GM19397 (cell line): ENCODE data around the gene IL1RAPL2.

ENCODE experiments used
- ATAC-seq: cut with Tn5 transposase; IDR thresholded peaks from one replicate; pipeline ENCODE4 v1.9.1; 2021; ENCODE audit warnings: mild to moderate bottlenecking, moderate library complexity; ENCODE audit not compliant: unreplicated experiment

Gene IL1RAPL2

DNA sequence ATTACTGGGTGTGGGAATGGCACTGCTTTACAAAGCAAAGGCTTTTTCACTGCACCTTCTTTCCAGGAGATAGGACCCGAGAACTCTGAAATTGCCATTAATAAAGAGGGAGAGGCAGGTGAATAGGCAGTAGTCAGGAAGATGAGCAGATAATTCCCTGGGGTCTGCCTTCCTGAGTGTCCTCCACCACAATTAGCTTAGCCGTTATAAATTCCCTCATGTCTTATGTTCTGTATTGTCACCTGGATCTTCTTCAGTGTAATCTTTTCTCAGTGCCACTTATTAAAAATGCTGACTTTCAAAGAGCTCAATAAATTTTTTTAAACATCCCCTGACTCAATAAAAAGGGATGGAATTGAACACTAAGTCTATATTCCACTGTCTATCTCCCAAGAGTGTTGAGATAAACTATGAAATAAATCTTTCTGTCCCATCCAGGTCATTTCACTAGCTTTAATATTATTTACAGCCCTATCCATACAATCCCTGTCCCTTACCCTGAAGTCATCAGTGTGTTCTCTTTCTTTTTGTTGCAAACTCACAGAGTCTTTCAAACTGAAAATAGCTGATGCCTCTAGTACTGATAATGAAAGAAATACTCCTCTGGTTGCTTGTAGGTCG is 984.2 kb downstream of the IL1RAPL2 start:
- no peak for ATAC-seq

DNA sequence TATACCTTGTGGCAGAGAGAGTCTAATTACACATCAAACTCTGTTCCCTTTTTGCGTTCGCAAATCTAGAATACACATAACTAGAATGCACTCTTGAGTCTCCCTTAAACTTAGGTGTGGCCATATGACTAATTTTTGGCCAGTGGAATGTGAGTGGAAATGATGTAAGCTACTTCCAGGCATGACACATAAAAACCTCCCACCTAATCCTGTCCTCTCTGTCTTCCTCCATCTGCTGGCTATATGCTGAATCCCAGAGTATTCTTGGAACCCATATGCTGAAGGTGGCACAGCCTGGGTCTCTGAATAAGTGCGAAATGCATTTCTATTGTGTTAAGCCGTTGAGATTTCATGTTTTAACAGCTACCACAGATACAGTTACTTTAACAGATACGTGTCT is 986.4 kb downstream of the IL1RAPL2 start:
- ATAC-seq = no peak

DNA sequence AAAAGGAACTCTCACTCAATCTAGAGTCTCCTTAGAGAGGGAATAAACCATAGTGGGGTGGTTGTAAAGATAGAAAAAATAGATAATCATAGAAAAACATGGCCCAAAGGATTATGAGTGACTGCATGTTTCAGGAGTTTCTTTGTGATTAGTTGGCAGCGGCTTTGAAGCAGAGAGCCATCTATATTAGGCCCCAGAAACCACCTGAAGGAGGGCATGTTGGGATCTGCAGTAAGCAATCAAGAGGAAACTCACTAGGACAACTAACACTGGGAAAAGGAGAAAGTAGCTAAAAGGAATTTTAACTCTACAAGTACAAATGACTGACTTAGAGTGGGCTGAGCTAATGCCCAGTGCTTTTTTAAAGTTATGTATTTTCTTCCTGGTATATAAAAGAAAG is 987.1 kb downstream of the IL1RAPL2 start:
- no peak for ATAC-seq

DNA sequence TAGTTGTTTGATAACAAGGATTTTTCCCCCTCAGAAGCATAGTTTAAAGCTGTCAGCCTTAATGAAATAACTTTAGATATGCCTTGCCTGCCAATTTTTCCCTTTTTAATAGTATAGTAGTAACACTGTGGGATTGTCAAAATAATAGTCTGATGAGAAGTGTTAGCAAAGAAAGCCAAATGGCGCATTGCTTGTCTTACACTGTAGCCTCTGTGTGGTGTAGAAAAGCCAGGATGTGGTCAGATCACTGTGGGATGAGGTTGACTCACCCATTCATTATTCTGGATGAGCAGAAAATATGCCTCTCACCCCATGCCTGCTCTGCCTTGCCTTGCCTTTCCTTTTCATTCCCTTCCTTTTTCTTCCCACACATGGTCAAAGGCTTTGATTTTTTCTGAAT is 998.5 kb downstream of the IL1RAPL2 start:
- no peak for ATAC-seq

DNA sequence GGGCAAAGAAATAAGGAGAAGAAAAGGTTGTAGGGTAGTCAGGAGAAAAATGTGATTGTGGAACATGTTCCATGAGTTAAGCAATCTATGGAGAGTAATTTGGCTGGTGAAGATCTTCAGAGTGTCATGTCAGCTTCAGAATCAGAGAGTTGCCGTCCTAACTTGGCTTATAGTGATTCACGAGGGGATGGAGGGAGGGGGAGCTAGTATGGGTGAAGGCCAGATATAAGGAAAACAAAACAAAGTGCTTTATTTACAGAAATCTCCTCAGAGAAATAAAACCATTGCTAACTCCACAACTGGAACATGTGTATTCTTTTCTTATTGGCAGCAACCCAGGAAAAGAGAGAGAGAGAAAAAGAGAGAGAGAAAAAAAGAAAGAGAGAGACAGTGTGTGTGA is 999.9 kb downstream of the IL1RAPL2 start:
- ATAC-seq = no peak

DNA sequence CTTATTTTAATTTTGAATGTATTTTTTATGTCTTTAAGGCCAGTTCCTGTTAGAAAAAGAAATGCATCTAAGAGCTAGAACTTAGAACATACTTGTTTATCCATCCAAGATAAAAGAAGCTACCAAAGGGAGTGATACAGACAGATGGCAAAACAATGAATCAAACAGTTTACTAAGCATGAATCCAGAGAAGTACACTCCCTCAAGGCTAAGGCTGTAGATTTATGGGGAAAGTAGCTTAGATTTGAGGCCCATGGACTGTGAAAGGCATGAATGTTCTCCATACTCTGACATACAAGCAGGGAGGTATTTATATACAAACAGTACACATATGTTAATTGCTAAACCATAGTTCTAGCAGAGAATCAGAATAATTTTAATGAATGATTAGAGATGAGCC is 1001.1 kb downstream of the IL1RAPL2 start:
- ATAC-seq = no peak

DNA sequence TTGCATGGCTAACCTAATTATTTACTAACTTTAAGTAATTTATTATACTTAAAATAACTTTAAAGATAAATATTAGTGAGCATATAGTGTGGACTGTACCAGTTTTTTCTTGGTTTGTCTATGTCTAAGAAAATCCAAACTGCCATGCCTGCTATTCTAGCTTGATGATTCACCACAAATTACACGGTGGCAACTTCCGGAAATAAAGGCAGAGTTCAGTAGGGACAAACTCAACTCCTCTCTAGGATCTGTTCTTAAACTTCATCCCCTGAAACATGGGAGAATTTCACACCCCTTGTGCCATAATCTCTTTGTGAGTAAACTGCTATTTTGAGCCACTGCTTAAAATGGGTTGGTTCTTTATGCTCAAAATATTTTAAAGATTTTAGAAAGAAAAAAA is 1042.7 kb downstream of the IL1RAPL2 start:
- ATAC-seq = no peak

DNA sequence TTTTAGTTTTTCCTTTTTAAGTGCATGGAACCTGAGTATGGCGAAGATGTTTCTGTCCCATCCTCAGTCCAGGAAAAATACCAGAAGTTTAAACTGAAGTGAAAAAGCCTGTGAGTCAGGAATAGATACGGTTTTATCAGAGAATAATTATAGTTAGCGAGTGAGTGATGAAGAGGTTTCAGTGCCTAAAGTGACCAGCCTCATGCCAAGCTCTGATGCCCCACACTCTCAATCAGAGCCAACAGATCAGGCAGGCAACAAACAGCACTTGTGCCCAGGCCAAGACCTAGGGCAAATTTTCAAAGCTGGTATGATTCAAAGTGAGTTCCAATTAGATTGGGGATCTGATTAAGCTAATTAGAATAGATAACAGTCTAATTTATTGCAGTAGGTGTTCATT is 1043.5 kb downstream of the IL1RAPL2 start:
- ATAC-seq = no peak

DNA sequence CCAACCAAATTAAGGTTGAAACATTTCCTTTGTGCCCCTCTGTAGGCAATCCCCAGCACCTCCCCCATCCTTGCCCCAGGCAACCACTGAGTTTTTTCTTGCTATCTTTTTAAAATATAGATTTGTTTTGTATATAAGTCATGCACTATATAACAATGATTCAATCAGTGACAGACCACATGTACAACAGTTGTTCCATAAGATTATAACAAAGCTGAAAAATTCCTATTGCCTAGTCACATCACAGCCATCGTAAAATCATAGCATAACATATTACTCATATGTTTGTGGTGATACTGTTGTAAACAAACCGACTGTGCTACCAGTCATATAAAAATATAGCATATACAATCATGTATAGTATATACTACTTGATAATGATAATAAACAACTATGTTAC is 1044.4 kb downstream of the IL1RAPL2 start:
- no peak for ATAC-seq

DNA sequence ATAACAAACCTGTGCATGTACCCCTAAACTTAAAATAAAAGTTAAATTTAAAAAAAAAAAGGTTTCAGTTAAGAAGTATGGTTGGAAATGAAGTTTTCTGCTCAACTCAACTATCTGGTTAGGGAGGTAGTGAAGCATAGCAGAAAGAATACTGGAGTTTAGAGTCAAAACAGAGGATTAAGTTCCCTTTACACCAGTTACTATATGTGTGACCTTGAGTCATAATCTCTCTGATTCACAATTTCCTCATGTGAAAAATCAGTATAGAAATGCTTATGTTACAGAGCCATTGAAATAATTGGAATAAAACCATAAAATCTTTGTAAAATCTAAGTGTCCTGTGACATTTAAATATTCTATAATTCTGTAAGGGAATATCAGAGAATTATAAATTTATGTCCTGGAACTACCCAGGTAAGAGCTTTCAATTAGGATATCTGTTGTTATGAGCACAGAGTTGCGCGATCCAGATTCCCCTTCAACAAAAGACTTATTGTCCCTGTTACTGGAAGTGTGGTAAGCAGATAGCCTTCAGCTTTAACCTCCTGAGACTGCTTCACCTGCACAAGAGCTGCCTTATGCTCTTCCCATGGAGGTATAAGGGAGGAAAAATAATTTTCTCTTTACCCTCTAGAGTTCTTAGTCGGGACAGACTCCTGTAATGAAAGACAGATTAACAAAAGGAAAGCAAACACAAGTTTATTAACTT is 1052.5 kb downstream of the IL1RAPL2 start:
- no peak for ATAC-seq

DNA sequence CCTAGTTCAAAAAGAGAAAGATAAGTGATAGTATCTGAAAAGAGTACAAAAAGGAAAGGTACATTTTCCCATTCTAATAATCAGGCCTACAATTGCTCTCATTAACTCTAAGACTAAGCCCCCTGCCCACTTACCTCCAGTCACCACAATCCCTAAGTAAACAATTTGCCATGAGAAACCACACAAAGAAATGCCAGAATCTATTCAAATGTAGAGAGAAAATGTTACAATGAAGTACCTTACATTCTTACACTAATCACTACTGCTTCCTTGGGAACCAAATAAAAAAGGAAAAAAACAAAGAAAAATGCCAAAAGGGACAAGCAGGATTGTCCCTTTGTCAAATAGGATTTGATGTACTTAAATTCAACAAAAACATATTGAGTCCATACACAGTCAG is 1068.2 kb downstream of the IL1RAPL2 start:
- no peak for ATAC-seq

DNA sequence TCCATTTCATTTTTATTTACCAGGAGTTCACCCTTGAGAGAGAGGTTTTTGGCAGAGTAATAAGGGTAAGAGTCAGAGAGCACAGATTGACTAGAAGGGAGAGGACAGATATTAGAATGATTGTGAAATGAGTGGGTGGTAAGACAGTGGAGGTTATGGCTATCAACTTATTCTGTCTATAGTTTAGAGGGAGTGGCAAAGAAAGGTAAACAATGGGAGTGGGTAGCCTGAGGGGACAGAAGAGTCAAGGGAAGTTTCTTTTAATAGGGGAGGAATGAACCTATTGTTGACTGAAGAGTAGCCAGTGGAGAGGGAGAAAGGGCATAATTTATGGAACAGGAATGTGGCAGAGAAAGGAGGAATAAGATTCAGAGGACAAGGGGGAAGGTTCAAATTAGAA is 1069.8 kb downstream of the IL1RAPL2 start:
- no peak for ATAC-seq

DNA sequence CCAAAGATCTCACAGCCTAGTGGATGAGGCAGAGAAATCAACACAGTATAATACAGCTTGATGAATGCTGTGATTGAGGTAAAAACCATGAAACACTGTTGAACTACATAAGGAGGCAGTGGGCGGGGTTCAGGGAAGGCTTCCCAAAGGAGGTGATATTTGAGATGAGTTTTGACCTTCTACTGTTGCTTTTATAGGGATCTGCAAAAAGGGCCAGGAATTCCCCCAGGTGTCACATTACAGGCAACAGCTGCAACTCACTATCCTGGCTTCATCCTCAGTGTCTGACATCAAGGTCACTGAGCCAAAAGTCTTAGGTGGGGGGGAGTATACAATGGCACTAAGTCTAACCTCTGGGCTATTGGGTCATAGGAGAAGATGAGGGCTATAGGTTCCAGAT is 1070.7 kb downstream of the IL1RAPL2 start:
- ATAC-seq = no peak

DNA sequence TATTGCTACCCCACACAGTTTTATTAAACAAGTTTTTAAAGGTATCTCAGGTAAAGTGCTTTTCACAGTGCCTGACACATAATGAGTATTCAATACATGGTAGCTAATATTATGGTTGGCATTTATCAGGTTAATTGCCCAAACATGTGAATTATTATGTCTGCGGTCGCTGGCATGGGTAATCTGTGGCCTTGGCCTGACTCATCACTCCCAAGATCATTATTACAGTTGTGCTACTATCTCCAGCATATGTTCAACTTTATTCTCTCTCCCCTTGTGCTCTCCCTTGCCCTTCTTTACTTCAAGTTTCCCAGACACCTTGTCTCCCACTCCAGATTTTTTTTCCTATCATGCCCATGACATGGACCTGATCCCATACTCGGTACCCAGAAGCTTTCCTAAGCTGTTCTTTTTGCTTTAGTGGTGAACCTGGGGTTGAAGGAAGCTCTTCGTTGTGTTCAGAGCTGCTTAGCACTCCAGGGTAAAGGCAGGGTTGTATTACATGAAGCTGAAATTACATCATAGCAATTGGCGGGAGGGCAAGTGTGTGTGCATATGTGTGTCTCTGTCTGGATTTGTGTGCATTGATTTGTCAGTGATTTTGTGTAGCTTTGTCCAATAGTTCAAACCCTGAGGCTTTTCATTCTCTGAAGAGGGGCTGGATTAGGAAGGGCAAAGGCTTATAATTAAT is 1079.8 kb downstream of the IL1RAPL2 start:
- no peak for ATAC-seq

DNA sequence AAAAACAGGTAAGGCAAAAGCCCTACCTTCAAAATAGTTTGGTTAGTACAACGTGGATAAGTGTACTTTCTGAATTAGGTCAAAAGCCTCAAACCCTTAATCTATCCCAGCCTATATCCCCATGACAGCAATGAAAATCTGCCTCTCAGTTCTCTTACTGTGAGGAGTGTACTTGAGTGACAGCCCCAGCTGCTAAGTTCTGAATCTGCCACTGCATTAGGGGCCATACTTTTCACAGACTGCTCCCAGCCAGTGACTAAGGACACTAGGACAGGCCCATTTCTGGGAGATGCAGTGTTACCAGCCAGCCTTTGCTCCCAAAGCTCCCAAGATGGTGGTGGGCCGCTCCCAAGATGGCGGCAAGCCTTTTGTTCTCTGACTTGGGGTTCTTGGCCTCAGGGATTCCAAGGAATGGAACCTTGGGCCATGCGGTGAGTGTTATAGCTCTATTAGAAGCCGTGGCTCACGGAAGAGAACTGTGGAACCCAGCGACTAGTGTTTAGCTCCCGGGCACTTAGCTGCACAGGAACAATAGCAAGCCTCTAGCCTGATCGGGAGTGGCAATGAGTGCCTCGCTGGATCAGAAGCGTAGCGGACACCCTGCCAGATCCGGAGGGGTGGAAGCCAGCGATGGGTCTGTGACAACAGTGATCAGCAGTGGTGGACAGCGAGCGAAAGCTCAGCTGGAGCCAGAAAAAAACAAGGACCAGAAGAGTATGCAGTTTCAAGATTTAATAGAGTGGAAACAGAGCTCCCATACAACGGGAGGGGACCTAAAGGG is 1080.8 kb downstream of the IL1RAPL2 start:
- no peak for ATAC-seq

DNA sequence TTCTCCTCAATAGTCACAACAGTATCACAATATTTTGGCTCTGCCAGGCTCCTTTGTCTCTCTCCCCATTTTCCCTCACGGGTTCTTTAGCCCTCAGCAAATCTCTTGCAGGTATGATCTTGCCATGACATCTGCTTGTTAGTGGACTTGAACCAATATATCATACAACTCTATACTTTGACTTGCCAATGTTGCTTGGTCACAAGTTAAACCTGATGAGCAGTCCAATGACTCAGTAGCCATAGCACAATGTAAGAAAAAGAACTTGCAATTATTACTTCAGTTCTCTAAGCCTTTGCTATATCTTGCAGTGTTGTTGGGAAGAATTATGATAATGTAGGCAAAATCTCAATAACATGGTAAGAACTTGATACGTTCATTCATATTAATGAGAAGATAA is 1081.8 kb downstream of the IL1RAPL2 start:
- no peak for ATAC-seq

DNA sequence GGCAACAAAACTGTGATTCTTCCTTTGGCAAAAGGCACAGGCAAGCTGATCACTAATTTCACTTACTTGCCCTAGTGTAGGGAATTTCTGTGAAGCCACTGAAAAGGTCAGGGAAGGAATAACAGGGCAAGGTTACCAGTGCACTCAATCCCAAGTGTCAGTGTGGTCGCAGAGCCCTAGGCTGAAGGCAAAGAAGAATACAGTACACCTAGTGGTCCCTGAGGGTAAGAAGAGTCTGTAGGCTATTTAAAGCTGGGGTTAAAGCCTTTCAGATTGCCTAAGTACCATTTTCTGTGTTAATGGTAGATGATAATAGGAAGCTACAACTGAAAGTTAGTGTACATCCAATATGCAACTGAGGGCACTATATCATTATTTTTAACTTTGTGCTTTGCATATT is 1082.7 kb downstream of the IL1RAPL2 start:
- no peak for ATAC-seq

DNA sequence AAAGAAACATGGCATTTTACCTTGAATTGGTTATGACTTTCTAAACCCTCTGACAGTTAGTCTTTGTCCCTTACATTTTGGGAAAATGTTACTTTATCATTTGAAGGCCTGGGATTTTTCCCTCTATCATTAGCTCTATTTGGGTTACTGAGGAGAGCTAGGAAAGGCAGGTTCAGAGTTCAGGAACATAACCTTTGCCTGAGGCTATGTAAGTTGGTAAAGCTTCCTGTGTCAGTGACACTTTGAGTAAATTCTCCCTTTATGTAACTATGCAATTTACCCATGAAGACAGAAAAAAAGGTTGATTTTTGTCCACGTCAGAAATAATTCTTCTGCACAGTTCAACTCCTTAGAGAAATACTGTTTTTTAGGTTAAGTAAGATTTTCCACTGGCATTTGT is 1084.6 kb downstream of the IL1RAPL2 start:
- no peak for ATAC-seq

DNA sequence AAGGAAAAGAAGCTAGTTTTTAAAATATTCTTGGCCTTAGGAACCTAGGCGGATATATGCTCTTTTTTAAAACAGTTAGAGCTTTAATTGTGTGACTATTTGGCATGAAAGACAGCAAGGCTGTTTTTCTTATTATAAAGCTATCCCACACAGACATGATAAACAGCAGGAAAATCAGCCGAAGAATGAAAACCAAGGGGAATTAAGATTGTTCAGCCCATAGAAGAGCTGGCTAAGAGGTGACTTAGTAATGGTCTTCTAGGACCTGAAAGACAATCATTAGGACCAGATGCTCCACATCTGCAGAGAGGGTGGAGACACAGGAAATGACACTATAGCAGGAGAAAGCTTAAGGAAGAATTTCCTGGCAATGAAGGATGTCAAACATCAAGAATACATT is 1085.0 kb downstream of the IL1RAPL2 start:
- no peak for ATAC-seq

DNA sequence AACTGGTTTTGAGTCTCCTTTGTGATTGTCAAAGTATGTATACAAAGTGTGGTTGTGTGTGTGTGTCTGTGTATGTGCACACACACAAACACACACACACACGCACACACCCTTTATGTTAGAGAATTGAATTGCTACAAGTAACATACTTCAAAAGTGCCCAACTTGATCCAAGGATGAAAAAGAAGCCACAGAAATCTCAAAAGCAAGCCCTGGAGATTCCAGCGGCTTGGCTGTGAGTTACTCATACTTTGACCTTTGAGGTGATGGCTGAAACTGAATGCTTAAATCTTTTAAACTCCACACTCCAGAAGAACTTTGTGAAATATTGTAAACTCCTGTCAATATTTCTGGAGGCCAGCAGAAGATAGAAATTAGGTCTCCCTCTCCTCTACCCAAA is 1087.9 kb downstream of the IL1RAPL2 start:
- ATAC-seq = no peak

DNA sequence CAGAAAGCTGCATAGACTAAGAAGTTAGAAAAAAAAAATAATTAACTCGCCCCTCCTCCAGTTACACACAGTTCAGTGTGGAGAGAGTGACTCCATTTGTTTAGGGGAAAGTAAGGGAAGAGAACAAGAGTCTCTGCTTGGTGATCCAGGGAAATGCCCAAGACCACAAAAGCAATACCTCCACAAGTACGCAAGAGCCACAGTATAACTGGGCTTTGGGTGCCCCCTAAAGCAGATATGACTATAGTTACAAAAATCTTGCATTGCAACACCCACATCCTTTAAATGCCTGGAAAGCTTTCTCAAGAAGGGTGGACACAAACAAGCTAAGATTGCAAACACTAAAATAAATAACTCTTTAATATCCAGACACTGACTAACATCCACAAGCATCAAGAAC is 1092.1 kb downstream of the IL1RAPL2 start:
- ATAC-seq = no peak

DNA sequence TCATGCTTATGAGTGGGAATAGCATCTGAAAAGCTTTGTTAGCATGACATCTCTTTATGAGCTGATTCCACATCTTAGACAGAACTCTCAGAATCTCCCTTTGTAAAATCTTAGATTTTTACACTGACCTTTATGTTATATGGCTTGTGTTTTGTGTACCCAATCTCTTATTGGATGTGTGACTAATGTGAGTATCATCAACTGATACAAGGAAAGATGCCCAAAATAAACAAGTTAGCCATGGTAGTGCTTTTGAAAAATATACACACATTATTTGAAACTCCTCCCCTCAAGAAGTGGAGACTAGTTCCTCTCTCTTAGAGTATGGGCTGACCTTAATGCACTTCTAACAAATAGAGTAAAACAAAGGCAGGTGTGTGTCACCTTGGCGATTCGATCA is 1096.2 kb downstream of the IL1RAPL2 start:
- ATAC-seq = no peak
